ENCODE results near the gene IFT80. TPM values are rescaled to one million over a fixed set of nuclear protein-coding genes. Genes with fewer than 3 reads are reported as not detected.
"Not testable (repeated sequence)": the region's sequence is repeated elsewhere in the genome, so short reads cannot be mapped to it uniquely, and the experiment has no call there.

IFT80 gene
- total RNA-seq, 1 donor from 2014 or later = 10.9 TPM

GRCh38 chr3:160372780-160373179 lies 26.2 kb downstream of the IFT80 start:
- no peak overlapping the region for H3K4me3 ChIP-seq
- no peak for TF ChIP-seq CTCF (IDR thresholded peaks at IDR 0.05; ENCODE audit: borderline replicate concordance)
- intact Hi-C loops (cut with micrococcal nuclease) = no loop called here
- H3K4me1 ChIP-seq = no peaks in the 10 kb centered on the region
- no peaks in the 10 kb centered on the region for H3K27me3 ChIP-seq (ENCODE audit: low read depth)
- H3K9me3 ChIP-seq (replicated peaks) = no peaks in the 10 kb centered on the region
- no peak for DNase-seq
- H3K27ac ChIP-seq (replicated peaks) = no peak overlapping the region
- peaks cover 37% of the 10 kb centered on the region for H3K36me3 ChIP-seq

DNA sequence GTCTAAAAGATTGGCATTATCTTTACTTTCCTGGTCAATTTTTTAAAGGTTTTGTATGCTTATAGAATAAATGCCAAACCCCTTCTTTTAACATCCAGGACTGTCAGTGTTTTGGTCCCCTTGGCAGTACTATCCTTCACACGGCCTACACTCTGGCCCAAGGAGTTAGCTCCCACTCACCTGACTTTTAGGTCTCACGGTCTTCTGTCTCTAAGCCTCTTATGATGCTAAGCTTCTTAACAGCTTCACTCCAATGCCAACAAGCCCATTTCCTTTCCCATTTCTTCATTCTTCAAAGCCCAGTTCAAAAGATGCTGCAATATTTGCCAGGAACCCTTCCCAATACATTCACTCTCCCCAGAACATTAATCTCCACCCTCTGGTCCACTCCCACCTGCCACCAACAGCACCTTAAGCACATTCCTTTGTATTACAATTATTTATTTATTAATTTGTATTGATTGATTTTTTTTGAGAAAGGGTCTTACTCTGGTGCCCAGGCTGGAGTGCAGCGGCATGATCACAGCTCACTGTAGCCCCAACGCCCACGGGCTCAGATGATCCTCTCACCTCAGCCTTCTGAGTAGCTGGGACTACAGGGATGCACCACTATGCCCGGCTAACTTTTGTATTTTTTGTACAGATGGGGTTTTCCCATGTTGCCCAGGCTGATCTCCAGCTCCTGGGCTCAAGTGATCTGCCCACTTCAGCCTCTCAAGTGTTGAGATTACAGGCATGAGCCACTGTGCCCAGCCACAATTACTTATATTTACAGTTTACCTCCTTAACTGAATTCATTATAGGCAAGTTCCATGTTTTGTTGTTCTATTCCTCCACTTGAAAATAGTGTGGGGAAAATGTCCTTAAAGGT lies 27.8 kb downstream of the IFT80 start:
- H3K27ac ChIP-seq (replicated peaks) = no peak overlapping the region
- H3K4me3 ChIP-seq = no peak overlapping the region
- peaks cover 27% of the 10 kb centered on the region for H3K36me3 ChIP-seq
- no peaks in the 10 kb centered on the region for H3K4me1 ChIP-seq
- no peaks in the 10 kb centered on the region for H3K27me3 ChIP-seq (ENCODE audit: low read depth)
- no peak for TF ChIP-seq CTCF (IDR thresholded peaks at IDR 0.05; ENCODE audit: borderline replicate concordance)
- no peak for DNase-seq
- intact Hi-C loops (cut with micrococcal nuclease) = no loop called here
- H3K9me3 ChIP-seq (replicated peaks) = no peaks in the 10 kb centered on the region

DNA sequence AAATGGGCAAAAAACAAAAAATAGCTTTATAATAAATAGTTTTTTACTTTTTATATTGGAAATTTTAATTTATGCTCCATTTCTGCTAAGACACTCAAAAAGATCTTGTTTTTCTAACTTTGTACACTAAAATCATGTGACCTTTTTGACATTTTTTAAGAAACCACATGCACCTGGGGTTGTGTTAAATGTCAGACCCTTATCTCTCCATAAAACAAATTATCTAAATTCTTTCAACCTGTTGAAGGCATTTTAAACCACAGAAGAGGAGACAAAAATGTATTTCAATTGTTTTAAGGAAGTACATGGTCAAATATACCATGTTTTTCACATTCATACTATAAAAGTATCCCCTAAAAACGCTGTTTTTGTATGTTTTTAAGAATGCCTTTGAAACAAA lies 29.2 kb downstream of the IFT80 start:
- Histone ChIP-seq H3K9me3 (replicated peaks) (no peaks in the 10 kb centered on the region), H3K27me3 (ENCODE audit: low read depth) (no peaks in the 10 kb centered on the region), H3K27ac (replicated peaks) (no peak overlapping the region), H3K36me3 (peaks cover 28% of the 10 kb centered on the region), H3K4me3 (no peak overlapping the region), H3K4me1 (no peaks in the 10 kb centered on the region)
- intact Hi-C loops (cut with micrococcal nuclease) = no loop called here
- no peak for TF ChIP-seq CTCF (IDR thresholded peaks at IDR 0.05; ENCODE audit: borderline replicate concordance)
- no peak for DNase-seq

DNA sequence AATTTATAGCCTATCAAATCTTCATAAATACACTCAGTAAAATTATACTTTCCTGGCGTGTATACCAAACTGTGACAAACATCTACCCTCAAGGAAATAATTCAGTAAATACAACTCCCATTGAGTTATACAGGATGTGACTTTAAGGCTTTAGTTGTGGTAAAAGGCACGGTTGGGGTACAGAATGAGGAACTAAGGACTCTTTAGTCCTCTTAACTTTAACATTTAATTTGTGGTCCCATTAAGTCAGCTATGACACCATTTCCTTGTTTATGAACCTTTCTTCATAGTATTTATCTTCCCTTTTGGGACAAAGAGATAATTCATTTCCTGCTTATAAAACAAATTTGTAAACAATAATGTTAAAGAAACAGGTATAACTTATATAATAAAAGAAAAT lies 30.2 kb downstream of the IFT80 start:
- DNase-seq = no peak
- Histone ChIP-seq H3K27me3 (ENCODE audit: low read depth) (no peaks in the 10 kb centered on the region), H3K9me3 (replicated peaks) (no peaks in the 10 kb centered on the region), H3K36me3 (peaks cover 18% of the 10 kb centered on the region), H3K27ac (replicated peaks) (no peak overlapping the region), H3K4me1 (no peaks in the 10 kb centered on the region), H3K4me3 (no peak overlapping the region)
- TF ChIP-seq CTCF (IDR thresholded peaks at IDR 0.05; ENCODE audit: borderline replicate concordance) = no peak
- intact Hi-C loops (cut with micrococcal nuclease) = no loop called here

DNA sequence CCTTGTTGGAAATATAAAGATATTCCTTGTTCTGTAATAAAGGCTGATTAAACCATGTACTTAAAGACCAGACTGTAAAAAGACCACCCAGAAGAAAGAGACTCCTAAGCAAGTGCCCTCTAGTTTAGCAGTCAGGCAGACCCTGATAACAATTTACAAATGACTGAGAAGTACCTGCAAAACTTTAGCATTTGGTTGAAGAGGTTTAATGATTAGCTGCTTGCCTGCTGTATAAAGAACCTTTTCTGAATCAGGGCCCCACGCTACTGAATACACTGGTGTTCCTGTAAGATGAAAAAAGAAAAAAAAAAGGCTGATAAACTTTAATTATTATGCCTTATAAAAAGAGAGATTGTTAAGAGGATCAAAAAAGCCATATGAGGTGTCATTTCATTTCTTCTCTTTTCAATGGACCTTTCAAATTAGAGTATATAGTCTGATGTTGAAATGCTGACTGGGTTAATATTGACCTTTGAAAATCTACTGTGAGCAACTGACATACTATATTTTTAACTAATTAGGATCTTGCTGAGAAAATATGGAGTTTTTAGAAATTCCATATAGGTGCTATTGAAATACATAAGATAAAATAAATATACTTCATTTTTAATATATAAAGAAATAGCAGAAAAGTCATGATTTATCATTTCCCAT lies 33.0 kb downstream of the IFT80 start:
- DNase-seq = no peak
- no peak for TF ChIP-seq CTCF (IDR thresholded peaks at IDR 0.05; ENCODE audit: borderline replicate concordance)
- no peaks in the 10 kb centered on the region for H3K9me3 ChIP-seq (replicated peaks)
- H3K4me1 ChIP-seq = no peaks in the 10 kb centered on the region
- H3K27me3 ChIP-seq (ENCODE audit: low read depth) = no peaks in the 10 kb centered on the region
- intact Hi-C loops (cut with micrococcal nuclease) = no loop called here
- no peak overlapping the region for H3K4me3 ChIP-seq
- H3K27ac ChIP-seq (replicated peaks) = no peak overlapping the region
- H3K36me3 ChIP-seq = peaks cover 10% of the 10 kb centered on the region

GRCh38 chr3:160362896-160363295 lies 36.1 kb downstream of the IFT80 start:
- H3K27me3 ChIP-seq (ENCODE audit: low read depth); intact Hi-C loops (cut with micrococcal nuclease): not testable (repeated sequence)

More at GRCh38 chr3:160362896-160363295, 36.1 kb downstream of the IFT80 start:
- H3K9me3 ChIP-seq (replicated peaks); H3K4me3 ChIP-seq; H3K27ac ChIP-seq (replicated peaks); H3K4me1 ChIP-seq; DNase-seq: not testable (repeated sequence)
- peaks cover 14% of the 10 kb centered on the region for H3K36me3 ChIP-seq

All from left ventricle myocardium inferior (tissue), 1 donor.